ENCODE measurements around the gene ZNF536.
"Not testable (repeated sequence)": the region's sequence is repeated elsewhere in the genome, so short reads cannot be mapped to it uniquely, and the experiment has no call there.

ZNF536 gene

DNA sequence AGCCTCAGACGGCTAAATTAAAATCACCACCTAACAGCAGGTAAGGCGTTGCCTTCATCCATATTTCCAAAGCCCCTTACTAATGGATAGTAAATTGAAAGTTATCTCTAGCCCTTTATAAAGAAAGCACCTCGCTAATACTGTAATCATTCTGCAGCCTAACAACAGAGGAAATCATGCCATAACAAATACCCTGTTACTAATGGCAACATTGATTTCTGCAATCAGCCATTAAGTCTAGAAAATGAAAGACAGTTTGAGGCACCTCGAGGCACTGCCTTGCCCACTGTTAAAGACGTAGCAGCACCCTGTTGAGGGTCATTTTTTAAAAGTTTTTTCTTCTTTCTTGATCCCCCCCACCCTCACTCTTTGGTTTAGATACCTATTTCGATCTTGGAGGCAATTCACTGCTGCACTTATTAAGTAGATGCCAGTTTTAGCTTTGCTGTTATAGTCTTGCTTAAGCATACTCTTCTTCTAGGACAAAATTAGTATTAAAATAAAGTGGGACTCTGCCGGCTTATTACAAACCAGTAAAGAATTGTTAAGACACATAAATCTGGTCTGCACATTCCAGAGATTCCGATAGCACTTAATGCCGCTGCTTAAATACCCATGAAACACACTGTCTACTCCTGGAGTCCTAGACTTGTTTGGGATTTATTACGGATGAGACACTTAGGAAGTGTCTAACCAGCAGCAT, 74.8 kb downstream of the ZNF536 start:
- DNase-seq (ENCODE audit: low read depth) = no peak

DNA sequence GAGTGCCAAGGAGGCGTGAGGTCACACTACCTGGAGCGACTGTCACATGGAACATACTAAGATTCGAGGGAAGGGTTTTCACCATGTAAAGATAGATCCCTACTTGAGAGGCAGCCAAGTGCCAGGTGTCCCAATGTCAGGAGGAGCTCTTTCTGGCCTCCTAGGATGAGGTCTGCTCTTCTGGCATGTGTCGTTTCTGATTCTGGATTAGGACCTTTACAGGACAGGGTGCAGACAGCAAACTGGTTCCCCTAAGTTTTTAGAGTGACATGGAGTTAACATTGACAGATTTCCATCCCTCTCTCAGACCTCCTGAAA, 75.3 kb downstream of the ZNF536 start:
- no peak for DNase-seq (ENCODE audit: low read depth)

DNA sequence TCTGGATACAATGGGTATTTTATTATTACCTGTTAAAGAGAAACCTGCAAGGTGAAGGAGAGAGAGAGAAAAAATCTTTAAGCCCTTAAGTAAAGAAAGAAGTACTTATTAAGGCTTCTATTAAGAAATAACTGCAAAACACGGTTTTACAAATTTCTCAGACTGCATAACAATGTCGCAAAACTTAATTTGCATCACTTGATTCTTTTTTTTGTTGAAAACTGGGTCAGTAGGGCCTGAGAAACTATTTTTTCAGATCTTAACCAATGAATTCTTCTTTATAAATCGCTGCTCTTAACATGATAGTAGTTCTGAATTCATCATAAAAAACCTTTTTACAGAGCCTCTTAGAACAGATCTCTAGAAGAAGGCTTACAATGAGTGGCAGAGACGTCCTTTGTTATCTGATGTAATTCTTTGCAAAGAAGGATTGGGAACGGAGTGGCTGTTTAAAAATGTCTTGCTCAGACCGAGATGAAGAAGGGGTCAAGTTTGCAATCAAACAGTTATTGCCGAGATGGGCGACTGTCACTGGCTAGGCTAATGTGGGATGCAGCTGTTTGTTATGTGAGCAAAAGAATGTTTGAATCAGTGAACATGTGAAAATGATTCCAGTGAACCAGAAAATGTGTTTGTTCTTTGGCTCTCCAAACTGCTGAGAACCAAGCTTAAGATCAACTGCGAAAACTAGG, 76.3 kb downstream of the ZNF536 start:
- DNase-seq (ENCODE audit: low read depth) = no peak

DNA sequence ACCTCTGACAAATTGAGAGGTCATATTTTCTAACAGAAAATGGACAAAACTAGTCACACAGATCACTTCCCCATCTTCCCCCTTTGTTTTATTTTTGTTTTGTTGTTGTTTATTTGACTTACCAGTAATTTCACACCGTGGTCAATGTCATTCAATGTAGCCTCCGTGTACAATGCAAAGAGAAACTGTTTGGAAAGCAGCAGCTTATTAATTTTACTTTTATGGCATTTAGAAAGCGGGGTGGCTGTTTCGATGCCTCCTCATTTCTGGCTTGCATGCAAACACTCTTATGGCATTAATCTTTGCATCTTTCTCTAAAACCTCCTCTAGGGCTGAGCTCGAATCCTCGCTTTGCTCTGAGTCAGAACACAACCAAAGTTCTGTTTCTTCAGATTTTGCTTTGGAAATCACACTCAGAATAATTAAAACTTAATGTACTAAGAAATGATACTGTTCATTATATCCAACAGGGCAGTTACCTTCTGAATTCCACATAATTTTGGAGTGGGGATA, 77.0 kb downstream of the ZNF536 start:
- no peak for DNase-seq (ENCODE audit: low read depth)

DNA sequence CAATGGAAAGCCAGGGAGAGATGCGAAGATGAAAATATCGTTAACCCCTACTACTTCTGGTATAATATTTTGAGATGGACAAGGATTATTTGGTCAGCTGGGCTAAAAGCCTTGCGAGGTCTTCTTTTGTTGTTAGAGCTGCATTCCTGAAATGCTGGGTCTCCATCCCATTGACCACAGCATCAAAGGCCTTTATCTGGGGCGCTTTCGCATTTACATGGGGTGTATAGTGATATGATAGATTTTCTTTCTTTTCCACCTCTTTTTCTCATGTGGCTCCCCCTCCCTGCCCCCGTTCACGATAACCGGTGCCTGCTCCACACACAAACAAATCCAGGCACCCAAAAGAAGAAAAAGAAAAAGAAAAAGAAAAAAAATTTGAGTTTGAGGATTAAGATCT, 77.5 kb downstream of the ZNF536 start:
- DNase-seq (ENCODE audit: low read depth) = no peak

DNA sequence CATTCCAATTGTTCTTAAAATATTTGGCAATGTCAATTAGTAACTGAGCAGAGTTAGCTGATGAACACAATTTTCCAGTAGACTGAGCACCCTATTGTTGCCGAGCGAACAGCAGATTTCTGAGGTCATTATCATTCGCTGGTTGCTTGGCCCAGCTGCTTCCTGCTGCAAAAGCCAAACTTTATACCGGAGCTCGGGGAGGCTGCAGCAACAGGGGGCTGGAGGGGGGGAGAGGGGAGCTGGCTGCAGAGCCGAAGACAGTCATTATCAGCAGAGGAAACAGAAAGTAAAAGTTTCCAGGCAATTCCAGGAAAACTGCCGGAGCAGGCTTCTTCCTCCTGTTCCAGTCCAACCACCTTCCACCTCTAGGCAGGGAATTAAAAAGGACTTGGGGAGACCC, 77.9 kb downstream of the ZNF536 start:
- no peak for DNase-seq (ENCODE audit: low read depth)

DNA sequence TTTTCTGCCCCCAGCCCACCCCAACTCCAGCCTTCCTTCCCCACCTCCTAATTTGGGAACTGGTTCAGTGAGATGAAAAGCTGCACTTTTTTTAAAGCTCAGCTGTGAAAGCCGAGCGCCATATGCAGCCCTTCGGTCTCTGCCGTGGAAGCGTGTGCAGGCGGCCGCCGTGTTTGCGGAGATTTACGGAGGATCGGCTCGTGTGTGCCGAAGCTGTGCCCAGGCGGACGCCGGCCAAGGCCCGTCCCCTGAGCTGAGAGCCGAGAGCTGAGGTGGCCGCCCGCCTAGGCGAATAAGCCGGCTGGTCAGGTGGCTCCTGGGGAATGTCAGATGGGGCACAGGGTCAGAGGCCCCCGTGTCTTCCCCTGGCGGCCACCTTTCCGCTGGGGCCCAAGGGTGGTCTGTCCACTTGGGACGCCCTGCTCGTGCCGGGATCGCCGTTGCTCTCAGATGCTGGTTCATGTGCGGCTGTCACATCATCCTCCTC, 78.7 kb downstream of the ZNF536 start:
- DNase-seq (ENCODE audit: low read depth) = no peak

DNA sequence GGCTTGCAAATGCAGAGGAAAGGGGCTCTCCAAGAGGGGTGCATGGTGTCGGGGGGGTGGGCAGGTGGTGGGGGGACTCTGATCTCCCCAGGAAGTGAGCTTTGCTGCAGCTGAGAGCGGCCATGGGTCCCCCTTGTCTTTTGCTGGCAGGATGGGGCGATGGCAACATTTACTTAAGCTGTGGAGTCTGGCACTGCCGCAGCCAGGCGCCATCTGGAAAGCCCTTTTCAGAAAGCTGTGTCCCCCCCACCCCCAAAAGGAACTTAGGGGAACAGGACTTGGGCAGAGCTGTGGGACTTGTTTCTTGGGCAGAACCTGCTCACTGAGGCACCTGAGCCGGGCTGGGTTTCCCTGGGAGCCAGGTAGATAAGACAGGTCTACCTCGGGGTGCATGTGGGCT, 80.7 kb downstream of the ZNF536 start:
- DNase-seq (ENCODE audit: low read depth) = no peak

DNA sequence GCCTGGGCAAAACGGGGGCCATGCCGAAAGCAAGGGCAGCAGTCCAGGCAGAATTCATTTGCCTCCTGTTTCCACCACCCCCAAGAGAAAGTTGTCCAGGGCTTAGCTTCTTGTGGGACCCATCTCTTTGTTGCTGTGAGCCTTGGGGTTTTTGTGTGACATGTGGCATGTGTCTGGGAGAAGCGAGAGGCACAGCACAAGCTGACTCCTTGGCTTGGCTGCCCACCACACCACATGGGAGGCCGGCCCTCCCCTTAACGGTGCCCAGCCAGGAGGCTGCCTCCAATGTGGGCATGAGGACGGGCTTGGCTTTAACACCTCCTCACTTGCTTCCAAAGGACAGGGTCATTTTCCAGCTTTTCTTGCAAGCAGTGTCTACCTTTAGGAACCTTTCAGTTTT, 81.6 kb downstream of the ZNF536 start:
- no peak for DNase-seq (ENCODE audit: low read depth)

DNA sequence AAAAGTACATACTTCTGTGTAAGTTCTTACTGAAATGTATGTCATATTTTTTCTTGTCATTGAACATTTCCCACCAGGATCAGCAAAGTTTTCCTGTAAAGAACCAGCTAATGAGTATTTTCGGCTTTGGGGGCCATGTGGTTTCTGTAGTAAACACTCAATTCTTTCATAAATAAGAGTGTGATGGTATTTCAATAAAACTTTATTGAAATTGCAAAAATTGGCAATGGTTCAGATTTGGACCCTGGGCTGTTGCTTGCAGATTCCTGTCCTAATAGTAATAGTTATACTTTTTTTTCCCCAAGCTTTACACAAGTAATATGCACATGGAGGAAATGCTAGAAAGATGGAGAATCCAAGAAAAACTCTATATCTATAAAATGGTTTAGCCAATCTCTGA, 83.7 kb downstream of the ZNF536 start:
- DNase-seq (ENCODE audit: low read depth) = no peak

DNA sequence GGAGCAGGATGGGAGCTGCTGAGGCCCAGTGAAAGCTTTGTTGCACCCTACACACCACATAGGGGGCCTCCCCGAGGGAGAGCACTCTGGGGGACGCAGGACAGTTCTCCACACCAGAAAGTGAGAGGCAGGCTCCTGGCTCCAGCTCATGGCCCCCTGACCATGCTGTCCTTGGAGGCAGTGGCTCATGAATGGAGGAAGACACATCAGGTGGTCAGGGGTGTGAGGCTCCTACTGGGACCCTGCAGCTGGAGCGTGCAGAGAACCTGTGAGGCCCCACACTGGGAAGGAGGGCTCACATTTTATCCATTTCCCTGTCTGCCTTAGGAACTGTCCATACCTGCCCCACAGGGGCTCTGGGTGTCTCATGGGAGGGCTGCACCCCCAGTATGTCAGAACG, 85.3 kb downstream of the ZNF536 start:
- no peak for DNase-seq (ENCODE audit: low read depth)

DNA sequence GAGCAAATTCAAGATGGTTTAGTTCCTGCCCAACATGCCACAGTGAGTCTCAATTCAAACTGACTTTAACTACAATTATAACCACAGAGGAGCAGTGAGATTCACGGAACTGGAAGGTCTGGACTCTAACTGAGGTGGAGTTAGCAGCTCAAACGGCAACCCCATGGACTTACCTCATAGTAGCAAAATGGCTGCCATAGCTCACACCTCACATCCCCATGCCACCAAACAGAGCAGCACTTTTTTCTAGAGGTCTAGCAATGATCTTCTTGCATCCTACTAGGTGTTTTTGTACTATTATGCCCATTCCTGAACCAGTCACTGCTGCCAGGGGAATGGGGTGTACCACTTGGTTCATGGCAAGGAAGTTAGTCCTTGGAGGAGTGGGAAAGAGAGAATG, 87.7 kb downstream of the ZNF536 start:
- no peak for DNase-seq (ENCODE audit: low read depth)

DNA sequence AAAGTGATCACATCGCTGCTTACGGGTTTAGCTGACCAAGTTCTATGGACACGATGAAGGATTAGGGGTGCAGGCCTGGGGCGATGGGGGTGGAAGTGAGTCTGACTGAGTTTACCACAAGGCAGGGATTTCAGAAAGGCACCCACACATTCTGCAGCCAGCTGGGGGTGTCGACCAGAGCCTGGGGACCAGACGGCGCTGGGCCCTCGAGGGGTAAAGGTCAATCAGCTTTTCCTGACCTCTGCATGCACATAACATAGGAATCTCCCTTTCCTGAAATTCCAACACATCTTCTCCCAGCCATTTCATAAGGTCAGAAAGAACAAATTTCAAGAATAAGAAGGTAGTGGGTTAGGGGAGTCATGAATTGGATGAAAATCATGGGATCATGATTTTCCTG, 92.0 kb downstream of the ZNF536 start:
- no peak for DNase-seq (ENCODE audit: low read depth)

DNA sequence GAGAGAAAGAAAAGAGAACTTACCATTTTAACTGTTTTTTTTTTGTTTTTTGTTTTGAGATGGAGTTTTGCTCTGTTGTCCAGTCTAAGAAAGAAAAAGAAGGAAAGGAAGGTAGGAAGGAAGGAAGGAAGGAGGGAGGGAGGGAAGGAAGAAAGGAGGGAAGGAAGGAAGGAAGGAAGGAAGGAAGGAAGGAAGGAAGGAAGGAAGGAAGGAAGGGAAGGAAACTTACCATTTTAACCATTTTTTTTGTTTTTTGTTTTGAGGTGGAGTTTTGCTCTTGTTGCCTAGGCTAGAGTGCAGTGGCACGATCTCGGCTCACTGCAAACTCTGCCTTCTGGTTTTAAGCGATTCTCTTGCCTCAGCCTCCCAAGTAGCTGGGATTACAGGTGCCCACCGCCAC, 94.4 kb downstream of the ZNF536 start:
- not testable (repeated sequence) for DNase-seq (ENCODE audit: low read depth)

DNA sequence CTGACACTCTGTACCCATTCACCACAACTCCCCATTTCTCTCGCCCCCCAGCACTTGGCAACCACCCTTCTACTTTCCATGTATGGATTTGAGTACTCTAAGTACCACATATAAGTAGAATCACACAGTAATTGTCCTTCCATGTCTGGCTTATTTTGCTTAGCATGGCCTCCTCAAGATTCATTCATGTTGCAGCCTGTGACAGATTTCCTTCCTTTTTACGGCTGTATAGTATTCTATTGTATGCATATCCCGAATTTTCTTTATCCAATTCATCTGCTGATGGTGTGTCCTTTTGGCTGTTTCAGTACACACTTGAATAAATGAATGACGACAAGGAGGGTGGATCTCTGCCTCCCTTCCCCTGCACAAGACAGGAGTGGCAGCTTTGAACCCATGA, 95.1 kb downstream of the ZNF536 start:
- no peak for DNase-seq (ENCODE audit: low read depth)

DNA sequence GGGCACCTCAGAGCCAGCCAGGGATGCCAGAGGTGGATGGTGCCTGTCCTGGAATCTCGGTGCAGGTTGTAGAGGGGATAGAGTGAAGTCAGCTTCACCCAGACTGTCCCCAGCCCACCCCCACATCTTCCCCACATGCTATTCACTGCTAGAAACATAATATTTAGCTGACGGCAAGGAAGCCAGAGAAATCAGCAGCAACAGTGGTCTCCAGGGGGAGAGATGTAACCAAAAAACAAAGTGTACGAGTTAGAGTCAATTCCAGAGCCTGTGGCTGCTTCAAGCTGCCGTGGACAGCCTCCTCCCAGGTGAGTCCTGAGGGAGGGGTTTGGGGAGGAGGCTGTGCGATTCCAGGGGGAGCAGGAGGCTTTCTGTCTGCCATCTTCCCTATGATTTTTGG, 97.6 kb downstream of the ZNF536 start:
- DNase-seq (ENCODE audit: low read depth) = no peak

DNA sequence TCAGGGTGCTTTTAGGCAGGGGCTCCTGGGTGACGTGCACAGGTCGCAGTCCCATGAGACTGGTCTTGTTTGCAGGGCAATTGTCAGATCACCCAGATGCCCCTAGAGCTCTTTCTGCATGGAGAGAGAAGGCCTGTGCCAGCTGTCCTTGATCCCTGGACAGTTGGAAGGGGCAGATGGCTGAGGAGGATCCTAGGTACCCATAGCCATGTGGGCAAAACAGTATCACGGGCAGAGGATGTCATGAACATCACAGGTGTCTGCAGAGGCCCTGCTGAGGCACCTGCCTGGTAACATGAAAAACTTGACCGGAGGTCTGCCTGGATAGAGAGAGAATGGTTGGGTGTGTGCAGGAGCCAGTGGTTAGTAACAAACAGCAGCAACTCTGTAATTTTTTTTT, 99.3 kb downstream of the ZNF536 start:
- no peak for DNase-seq (ENCODE audit: low read depth)

DNA sequence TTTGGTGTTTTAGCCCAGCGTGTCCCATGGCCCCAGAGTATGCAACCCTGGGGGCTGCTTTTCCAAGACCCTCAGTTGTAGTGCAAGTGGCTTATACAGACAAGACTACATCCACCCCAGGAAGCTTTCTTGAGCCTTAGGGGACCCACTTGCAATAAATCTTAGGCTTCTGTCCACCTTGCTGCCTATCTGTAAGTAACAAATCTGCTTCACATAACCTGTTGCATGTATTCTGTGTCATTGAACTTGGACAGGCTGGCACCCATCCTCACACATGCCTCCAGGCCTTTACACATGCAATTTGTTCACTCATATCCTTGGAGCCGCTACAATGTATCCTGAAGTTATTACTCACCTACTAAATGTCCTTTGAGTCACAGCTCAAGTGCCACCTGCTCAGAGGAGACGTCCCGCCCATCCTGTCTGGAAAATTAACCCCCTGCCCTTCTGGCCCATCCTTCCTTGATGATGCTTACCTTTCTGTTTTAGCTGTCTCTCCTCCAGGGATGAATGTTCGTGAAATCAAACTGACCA, 101.2 kb downstream of the ZNF536 start:
- DNase-seq (ENCODE audit: low read depth) = no peak

DNA sequence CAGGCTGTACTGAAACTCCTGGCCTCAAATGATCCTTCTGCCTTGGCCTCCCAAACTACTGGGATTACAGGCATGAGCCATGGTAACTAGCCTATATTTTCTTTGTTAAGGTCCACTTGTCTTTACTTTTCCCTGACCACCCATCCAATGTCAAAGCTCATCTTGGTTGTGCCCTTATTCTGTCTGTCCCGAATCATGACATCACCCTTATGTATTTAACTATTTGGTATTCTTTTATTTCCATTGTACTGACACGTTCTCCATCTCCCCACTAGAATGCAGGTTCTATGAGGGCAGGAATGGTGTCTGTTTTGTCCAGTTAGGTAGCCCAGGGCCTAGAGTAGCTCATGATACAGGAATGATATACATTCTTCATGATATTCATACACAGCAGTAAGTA, 104.8 kb downstream of the ZNF536 start:
- DNase-seq (ENCODE audit: low read depth) = no peak

DNA sequence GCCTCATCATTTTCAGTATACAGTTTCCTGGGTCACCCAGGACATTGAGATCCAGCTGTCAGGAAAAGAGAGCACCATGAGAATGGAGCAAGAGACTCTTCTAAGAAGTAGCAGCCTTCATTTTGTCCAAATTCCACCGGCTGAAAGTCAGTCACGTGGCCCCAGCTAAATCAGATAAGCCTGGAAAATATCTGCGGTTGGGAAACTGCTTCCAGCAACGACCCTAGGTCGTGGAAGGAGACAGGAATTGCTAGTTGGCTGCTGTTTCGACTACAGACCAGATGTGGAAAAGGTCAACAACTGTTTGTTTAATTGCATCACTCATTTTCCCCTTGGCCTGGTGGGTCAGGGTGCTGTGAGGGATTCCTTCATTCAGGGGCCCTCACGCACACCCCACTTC, 107.0 kb downstream of the ZNF536 start:
- DNase-seq (ENCODE audit: low read depth) = no peak

DNA sequence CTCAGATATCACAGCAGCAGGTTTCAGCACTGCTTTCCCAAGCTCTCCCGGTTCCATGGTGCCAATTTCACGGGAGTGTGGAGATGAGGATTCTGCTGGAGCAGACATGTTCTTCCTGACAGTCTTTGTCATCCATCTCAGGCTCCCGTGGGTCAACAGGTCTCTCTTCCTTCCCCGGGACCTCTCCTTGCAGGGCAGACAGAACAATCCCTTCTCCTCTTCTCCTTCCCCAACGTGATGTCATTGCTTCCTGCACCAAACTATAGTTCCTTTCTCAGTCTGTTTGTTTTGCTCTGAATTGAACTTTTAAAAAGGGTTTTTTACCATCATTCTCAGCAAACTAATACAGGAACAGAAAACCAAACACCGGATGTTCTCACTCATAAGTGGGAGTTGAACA, 107.9 kb downstream of the ZNF536 start:
- no peak for DNase-seq (ENCODE audit: low read depth)

DNA sequence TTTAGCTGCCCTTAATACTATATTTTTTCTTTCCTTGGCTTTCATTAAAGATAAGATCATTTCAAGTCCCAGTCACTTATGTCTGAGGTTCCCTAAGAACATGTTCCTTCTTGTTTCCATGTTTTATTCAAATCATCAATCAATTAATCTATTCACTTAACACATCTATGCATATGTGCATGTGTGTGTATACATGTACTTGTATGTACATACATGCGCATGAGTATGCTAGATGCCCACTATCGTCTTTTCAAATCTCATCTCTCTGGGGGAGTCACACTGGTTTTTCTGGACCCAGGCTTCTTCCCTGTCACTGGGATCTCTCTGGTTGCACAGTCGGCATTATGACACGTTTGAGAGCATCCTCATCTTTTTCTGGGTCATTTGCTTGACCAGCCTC, 108.9 kb downstream of the ZNF536 start:
- DNase-seq (ENCODE audit: low read depth) = no peak

DNA sequence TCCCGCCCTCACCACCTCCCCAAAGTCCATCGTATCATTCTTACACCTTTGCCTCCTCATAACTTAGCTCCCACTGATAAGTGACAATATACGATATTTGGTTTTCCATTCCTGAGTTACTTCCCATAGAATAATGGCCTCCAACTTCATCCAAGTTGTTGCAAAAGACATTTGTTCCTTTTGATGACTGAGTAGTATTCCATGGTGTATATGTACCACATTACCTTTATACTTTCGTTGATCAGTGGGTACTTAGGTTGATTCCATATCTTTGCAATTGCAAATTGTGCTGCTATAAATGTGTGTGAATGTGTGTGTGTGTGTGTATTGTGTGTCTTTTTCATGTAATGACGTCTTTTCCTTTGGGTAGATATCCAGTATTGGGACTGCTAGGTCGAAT, 109.6 kb downstream of the ZNF536 start:
- no peak for DNase-seq (ENCODE audit: low read depth)

DNA sequence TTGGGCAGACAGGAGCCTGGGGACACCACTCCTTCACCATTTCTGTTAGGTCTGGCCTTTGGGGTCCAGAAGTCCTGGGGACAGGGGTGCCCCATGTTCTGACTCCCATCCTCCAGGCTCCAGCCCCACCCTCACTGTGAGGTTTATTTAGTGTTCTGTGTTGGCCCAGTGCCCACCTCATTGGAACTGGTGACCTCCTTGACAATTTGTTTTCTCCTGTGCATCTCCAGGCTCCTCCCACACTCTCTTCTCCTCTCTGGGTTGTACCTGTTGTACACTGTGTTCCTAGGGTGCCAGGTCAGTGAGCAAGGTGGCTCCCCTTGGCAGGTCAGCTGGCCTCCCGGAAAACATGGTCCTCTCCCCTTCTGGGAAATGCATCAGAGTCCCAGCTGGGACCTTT, 110.8 kb downstream of the ZNF536 start:
- no peak for DNase-seq (ENCODE audit: low read depth)

Measured in activated T-cell treated with anti-CD3 and anti-CD28 coated beads for 48 hours (primary cell).